OCI-LY1 (cell line): ENCODE measurements around the gene SH3GL2.

Experiments used
- EZH2 ChIP-seq: fragments of 200-600 bp; sonication (generic), shearing (Covaris generic); IDR thresholded peaks from 2 replicates; pipeline ENCODE4 v1.8.0; 2017; ENCODE audit warnings: borderline replicate concordance, mixed run types, mild to moderate bottlenecking, antibody characterized with exemption, low read length, moderate library complexity, mixed read lengths
- TF ChIP-seq, protein P1 (sequence below): fragments of 200-600 bp; sonication (generic), shearing (Covaris generic); IDR thresholded peaks from 2 replicates; pipeline ENCODE4 v1.5.1; 2017; ENCODE audit warnings: mild to moderate bottlenecking, antibody characterized with exemption, low read length, moderate library complexity, mixed read lengths

DNA sequence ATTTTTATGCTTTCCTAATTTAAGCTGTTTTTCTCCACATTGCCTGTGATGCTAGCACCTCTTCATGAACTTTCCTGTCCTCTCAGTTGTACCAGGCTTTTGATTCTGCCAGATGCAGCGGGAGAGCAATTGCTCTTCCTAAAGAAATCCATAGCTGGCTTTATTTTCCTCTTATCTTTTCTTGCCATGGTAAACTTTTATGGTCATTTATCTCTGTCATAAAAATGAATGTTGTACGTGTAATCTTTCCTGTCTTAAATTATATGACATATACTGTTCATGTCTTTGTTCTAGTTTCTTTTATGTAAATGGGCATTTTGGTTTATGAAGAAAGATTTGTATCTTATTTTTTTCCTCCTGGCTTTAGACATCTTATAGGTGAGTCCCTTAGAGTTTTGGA, 127.5 kb downstream of the SH3GL2 start:
- TF ChIP-seq, protein P1, sequence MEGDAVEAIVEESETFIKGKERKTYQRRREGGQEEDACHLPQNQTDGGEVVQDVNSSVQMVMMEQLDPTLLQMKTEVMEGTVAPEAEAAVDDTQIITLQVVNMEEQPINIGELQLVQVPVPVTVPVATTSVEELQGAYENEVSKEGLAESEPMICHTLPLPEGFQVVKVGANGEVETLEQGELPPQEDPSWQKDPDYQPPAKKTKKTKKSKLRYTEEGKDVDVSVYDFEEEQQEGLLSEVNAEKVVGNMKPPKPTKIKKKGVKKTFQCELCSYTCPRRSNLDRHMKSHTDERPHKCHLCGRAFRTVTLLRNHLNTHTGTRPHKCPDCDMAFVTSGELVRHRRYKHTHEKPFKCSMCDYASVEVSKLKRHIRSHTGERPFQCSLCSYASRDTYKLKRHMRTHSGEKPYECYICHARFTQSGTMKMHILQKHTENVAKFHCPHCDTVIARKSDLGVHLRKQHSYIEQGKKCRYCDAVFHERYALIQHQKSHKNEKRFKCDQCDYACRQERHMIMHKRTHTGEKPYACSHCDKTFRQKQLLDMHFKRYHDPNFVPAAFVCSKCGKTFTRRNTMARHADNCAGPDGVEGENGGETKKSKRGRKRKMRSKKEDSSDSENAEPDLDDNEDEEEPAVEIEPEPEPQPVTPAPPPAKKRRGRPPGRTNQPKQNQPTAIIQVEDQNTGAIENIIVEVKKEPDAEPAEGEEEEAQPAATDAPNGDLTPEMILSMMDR = no peak
- no peak for TF ChIP-seq EZH2
